Measurements from ENCODE around the gene PLCL1. TPM values are rescaled to one million over a fixed set of nuclear protein-coding genes. Genes with fewer than 3 reads are reported as not detected.

PLCL1 gene
- total RNA-seq, 2 experiments from 2014 or later: 1.6 to 1.8 TPM

DNA sequence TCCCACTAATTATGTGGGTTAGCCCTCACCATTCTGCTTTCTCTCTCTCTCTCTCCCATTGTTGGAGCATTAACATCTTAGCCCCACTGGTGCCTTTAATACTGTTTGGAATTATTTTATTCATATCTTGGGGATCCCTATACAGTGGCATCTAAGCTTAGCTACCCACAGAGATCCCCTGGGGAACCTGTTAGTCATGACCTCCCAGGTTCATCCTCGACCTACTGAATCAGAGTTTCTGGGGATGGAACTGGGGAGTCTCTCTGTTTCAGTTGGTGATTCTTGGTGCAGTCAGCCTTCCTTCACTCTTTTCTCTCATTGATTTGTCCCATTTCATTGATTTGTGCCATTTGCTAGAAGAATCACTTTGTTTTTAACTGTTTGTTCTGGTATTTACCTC lies 137.3 kb downstream of the PLCL1 start:
- no peak overlapping the region for H3K27ac Mint-ChIP-seq
- H3K4me1 Mint-ChIP-seq: peaks cover 27% of the 10 kb centered on the region
- POLR2A ChIA-PET: interaction anchor here (0.7 kb wide), 1 partner anchor 11 kb away, joined by 4 read pairs; no protein-coding TSS in a partner anchor
- H3K36me3 Mint-ChIP-seq (ENCODE audit: low read depth): peaks cover 3% of the 10 kb centered on the region
- CTCF ChIA-PET: interaction anchor here (0.7 kb wide), 1 partner anchor 76 kb away, joined by 3 read pairs; no protein-coding TSS in a partner anchor
- no peak for DNase-seq
- no peaks in the 10 kb centered on the region for H3K9me3 Mint-ChIP-seq
- H3K27me3 Mint-ChIP-seq: no peaks in the 10 kb centered on the region
- no peak overlapping the region for H3K4me3 Mint-ChIP-seq

DNA sequence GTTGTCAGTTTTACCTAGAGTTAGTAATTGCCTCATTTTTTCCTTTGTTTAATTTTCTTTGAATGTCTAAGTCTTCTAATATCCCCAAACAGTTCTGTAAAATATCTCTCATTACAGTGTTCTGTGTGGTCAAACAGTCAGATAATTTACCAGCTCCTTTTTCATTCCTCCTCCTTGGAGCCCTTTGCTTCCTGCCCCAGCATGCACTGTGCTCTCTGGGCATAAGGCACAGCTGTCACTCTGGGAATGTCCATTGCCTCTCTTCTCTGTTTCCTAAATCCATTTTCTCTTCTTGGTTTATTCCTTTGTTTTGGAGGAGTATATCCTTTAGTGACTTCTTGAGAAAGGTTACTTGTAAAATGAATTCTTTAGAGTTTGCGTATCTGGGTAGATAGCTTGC lies 139.3 kb downstream of the PLCL1 start:
- H3K27ac Mint-ChIP-seq: no peak overlapping the region

DNA sequence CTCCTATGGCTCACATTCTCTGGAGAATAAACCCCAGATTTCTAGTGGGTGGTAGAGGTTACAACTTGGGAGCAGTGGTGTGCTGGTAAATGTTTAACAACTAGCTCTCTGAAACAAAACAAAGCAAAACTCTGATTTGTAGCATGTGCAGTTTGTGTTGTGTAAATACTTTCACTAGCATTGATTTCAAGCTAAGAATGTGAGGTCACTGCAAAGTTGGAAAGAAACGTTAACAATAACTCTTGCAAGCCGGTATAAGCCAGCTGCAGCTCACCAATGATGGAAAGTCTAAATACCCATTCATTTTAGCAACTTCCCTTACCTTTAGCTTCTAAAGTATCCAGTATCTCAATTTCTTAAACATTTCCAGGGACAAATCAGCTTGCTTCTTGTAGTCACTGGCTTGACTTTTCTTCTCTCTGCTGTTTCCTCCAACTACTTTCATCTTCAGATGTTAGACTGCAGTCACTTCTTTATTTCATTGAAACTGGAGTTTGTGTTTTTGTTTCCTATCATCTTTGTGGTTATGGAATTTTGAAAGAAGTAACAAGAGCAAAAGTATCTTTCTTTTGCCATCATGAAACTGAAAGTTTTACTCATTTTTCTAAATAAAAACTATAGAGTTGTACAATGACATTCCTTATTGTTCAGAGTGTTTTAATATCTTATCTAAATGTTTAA lies 140.2 kb downstream of the PLCL1 start:
- H3K36me3 Mint-ChIP-seq (ENCODE audit: low read depth): peaks cover 5% of the 10 kb centered on the region

More for the DNA sequence above, 139.3 kb downstream of the PLCL1 start:
- CTCF ChIA-PET: interaction anchor here (1.9 kb wide), 1 partner anchor 11 kb away, joined by 6 read pairs; no protein-coding TSS in a partner anchor
- no peak overlapping the region for H3K4me3 Mint-ChIP-seq
- POLR2A ChIA-PET: no interaction called here
- peaks cover 5% of the 10 kb centered on the region for H3K36me3 Mint-ChIP-seq (ENCODE audit: low read depth)
- no peaks in the 10 kb centered on the region for H3K9me3 Mint-ChIP-seq
- no peaks in the 10 kb centered on the region for H3K27me3 Mint-ChIP-seq
- no peak for DNase-seq
- H3K4me1 Mint-ChIP-seq: peaks cover 26% of the 10 kb centered on the region

DNA sequence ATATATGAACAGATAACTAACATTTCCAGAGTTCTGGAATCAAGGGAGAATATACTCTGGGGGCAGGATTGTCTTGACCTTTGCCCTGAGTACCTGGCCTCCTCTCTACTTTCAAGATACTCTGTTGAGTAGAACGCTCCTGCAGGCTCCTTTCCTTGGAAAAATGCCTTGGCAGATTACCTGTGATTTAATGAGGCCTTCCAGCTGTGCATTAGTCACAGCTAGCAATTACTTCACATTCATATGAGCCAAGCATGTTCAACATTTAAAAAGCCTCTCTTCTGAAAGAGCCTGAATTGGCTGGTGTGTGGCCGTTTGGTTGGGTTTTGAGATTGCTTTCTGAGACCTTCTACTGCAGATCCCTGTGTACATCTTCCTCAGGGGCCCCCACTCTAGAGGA lies 142.2 kb downstream of the PLCL1 start:
- Mint-ChIP-seq H3K27ac (no peak overlapping the region), H3K4me1 (peaks cover 25% of the 10 kb centered on the region), H3K27me3 (no peaks in the 10 kb centered on the region), H3K9me3 (no peaks in the 10 kb centered on the region), H3K4me3 (no peak overlapping the region), H3K36me3 (ENCODE audit: low read depth) (peaks cover 5% of the 10 kb centered on the region)
- no peak for DNase-seq
- ChIA-PET POLR2A (no interaction called here), CTCF (interaction anchor here (1.0 kb wide), 1 partner anchor 65 kb away, joined by 3 read pairs; no protein-coding TSS in a partner anchor)

More for the DNA sequence above, 140.2 kb downstream of the PLCL1 start:
- CTCF ChIA-PET: interaction anchor here (1.9 kb wide), 1 partner anchor 10 kb away, joined by 6 read pairs; no protein-coding TSS in a partner anchor
- Mint-ChIP-seq H3K27me3 (no peaks in the 10 kb centered on the region), H3K4me1 (peaks cover 25% of the 10 kb centered on the region), H3K27ac (no peak overlapping the region), H3K4me3 (no peak overlapping the region), H3K9me3 (no peaks in the 10 kb centered on the region)
- no peak for DNase-seq
- POLR2A ChIA-PET: no interaction called here

DNA sequence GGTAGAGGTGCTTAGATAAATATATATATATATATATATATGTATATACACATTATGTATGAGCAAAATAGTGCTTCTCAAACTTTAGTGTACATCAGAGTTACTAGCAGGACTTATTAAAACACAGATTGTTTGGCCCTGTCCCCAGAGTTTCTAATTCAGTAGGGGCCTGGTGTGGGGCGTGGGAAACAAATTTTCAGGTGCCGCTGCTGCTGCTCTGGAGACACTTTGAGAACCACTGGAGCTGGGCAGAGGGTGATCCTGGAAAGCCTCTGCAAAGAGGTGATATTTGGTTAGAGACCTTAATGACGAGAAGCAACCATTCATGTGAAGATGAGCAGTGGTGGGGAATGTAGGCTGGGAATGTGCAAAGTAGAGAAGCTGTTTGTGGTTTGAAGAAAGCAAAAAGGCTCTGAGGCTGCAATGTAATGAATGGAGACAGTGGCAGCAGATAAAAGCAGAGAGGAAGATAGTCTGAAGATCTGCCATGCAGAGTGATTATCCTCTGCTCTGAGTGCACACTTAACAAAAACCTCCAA lies 142.9 kb downstream of the PLCL1 start:
- no peak for DNase-seq
- Mint-ChIP-seq H3K36me3 (ENCODE audit: low read depth) (peaks cover 5% of the 10 kb centered on the region), H3K9me3 (peaks cover 3% of the 10 kb centered on the region), H3K27me3 (no peaks in the 10 kb centered on the region), H3K4me3 (no peak overlapping the region), H3K27ac (no peak overlapping the region), H3K4me1 (peaks cover 21% of the 10 kb centered on the region)
- ChIA-PET POLR2A (no interaction called here), CTCF (interaction anchor here (1.0 kb wide), 1 partner anchor 66 kb away, joined by 3 read pairs; no protein-coding TSS in a partner anchor)

DNA sequence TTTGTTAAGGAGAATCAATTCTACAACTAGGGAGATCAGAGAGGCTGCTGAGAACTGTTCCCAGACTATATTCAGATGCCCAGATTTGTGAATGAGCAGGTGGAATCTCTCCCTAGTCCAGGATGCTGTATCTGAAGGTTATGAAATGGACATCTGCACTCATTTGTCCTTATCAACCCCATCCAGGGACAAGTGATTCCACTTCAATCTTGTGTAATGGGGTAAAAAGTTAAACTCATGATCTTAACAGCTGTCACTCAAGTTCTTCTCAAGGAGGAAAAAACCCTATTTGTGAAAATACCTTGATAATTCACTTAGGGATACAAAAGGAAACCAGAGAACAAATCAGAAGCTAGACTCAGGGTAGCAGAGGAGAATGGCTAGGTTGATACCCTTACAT lies 144.8 kb downstream of the PLCL1 start:
- ChIA-PET POLR2A (no interaction called here), CTCF (no interaction called here)
- H3K27me3 Mint-ChIP-seq: no peaks in the 10 kb centered on the region

DNA sequence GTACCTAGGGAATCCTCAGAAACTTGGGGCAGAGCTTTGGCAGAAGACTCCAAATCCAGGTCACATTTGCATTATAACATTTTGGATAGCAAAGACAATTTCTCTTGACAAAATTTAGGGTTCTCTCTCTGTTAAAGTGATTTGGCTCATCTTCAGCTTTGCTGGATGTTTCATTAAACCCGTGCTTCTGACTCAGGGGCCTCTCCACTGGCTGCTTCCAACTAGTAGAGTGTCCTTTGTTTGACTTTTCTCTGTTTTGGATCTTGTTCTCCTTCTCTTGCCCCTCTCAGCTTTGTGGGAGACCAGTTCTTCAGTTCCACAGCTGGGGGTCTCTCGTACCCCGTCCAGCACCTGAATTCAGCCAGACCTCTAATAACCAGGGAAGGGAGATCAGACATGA lies 145.6 kb downstream of the PLCL1 start:
- H3K4me1 Mint-ChIP-seq: peaks cover 19% of the 10 kb centered on the region
- DNase-seq: no peak
- no peak overlapping the region for H3K27ac Mint-ChIP-seq
- H3K9me3 Mint-ChIP-seq: peaks cover 9% of the 10 kb centered on the region
- CTCF ChIA-PET: no interaction called here
- POLR2A ChIA-PET: no interaction called here
- H3K4me3 Mint-ChIP-seq: no peak overlapping the region
- H3K36me3 Mint-ChIP-seq (ENCODE audit: low read depth): peaks cover 2% of the 10 kb centered on the region
- H3K27me3 Mint-ChIP-seq: no peaks in the 10 kb centered on the region

More for the DNA sequence above, 144.8 kb downstream of the PLCL1 start:
- Mint-ChIP-seq H3K27ac (no peak overlapping the region), H3K9me3 (peaks cover 9% of the 10 kb centered on the region), H3K4me1 (peaks cover 20% of the 10 kb centered on the region), H3K4me3 (no peak overlapping the region), H3K36me3 (ENCODE audit: low read depth) (peaks cover 2% of the 10 kb centered on the region)
- DNase-seq: no peak

DNA sequence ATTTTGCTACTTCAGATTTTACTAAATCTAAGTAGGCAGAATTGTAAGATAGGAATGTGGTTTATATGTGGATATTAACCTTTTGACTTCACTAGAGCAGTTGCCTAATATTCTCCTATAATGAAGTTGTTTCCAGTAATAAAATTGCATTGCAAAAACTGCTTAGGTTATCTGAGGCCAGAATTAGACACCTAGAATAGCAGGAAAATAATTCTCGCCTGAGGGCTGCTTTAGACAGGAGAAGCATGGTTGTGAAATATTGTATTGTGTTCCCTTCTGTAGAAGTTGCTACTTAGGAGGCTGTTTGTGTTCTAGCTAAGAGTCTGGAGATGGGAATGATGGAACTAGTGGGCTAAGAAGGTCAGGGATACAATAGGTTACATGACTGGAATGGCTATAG lies 146.3 kb downstream of the PLCL1 start:
- DNase-seq: no peak
- no peak overlapping the region for H3K4me3 Mint-ChIP-seq
- no peaks in the 10 kb centered on the region for H3K27me3 Mint-ChIP-seq
- peaks cover 11% of the 10 kb centered on the region for H3K9me3 Mint-ChIP-seq
- peaks cover 2% of the 10 kb centered on the region for H3K36me3 Mint-ChIP-seq (ENCODE audit: low read depth)
- POLR2A ChIA-PET: no interaction called here
- H3K27ac Mint-ChIP-seq: no peak overlapping the region
- H3K4me1 Mint-ChIP-seq: peaks cover 19% of the 10 kb centered on the region
- CTCF ChIA-PET: no interaction called here

DNA sequence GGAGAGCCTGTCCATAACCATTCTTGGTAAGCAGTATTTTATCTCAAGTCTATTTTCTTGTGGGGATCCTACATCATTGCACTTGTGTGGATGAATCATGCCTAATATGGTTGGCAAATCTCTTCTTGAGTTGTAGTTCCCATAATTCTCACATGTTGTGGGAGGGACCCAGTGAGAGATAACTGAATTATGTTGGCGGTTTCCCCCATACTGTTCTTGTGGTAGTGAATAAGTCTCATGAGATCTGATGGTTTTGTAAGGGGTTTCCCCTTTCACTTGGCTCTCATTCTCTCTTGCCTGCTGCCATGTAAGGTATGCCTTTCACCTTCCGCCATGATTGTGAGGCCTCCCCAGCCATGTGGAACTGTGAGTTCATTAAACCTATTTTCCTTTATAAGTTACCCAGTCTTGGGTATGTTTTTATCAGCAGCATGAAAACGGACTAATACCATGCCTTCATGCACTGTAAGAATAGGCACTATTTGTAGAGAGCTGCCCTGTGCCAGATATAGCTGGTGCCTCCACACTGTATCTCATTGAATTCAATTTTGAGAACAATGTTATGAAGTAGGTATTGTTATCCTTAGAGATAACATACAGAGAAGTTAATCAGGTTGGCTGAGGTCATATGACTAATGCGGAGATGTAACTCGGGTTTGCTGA lies 148.3 kb downstream of the PLCL1 start:
- Mint-ChIP-seq H3K9me3 (peaks cover 16% of the 10 kb centered on the region), H3K27me3 (no peaks in the 10 kb centered on the region), H3K4me3 (no peak overlapping the region), H3K36me3 (ENCODE audit: low read depth) (peaks cover 2% of the 10 kb centered on the region), H3K4me1 (peaks cover 17% of the 10 kb centered on the region), H3K27ac (no peak overlapping the region)
- ChIA-PET POLR2A (interaction anchor here (0.6 kb wide), 1 partner anchor 11 kb away, joined by 4 read pairs; no protein-coding TSS in a partner anchor), CTCF (no interaction called here)
- no peak for DNase-seq

DNA sequence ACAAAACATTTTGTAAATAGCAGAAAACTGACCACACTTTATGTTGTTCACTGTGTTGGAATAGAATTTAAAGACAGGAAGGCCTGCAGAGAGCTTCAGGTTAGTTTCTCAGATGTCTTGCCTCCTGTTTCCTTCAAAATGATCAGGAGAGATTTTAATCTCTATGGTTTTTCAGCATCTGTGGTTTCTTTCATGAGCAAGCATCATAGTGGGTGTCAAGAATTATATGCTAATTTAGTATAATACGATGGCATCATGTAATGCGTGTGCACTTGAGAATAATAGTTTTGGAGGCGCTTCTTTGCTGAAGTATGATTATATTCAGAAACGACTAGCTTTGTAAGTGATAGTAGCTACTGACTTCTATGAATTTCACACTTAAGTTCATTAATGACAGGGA lies 149.9 kb downstream of the PLCL1 start:
- peaks cover 17% of the 10 kb centered on the region for H3K4me1 Mint-ChIP-seq
- H3K36me3 Mint-ChIP-seq (ENCODE audit: low read depth): no peaks in the 10 kb centered on the region
- H3K4me3 Mint-ChIP-seq: no peak overlapping the region
- no peak overlapping the region for H3K27ac Mint-ChIP-seq
- H3K27me3 Mint-ChIP-seq: no peaks in the 10 kb centered on the region
- POLR2A ChIA-PET: no interaction called here
- CTCF ChIA-PET: interaction anchor here (0.5 to 1.8 kb wide), 5 partner anchors 9 to 168 kb away, joined by 3 to 6 read pairs (median 3); no protein-coding TSS in a partner anchor
- H3K9me3 Mint-ChIP-seq: peaks cover 16% of the 10 kb centered on the region
- DNase-seq: no peak

DNA sequence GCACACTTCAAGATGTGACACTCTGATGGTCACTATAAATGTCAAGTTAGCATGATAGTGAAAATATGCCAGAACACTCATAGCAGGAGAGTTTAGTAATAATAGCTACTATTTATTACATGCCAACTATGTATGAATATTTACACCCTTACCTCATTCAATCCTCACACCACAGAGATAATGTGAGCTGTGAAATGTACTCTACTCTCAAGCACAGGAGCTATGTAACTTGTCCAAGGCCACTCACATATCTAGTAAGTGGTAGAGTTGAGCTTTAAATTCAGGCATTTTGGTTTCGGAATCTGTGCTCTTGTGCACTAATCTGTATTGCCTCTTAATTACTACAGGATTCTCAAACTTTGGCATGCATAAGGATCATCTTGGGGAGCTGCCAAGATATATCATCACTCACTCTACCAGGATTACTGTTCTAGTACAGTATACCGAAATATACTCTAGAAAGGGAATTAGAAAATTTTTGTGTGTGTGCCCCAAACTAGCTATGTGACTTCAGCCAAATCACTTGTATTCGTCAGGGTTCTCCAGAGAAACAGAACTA lies 154.3 kb downstream of the PLCL1 start:
- Mint-ChIP-seq H3K4me1 (peaks cover 12% of the 10 kb centered on the region), H3K27me3 (no peaks in the 10 kb centered on the region), H3K4me3 (no peak overlapping the region), H3K9me3 (peaks cover 7% of the 10 kb centered on the region), H3K27ac (no peak overlapping the region), H3K36me3 (ENCODE audit: low read depth) (no peaks in the 10 kb centered on the region)
- CTCF ChIA-PET: interaction anchor here (0.6 to 1.0 kb wide), 2 partner anchors 54 to 64 kb away, joined by 3 to 4 read pairs; no protein-coding TSS in a partner anchor
- POLR2A ChIA-PET: no interaction called here
- DNase-seq: no peak

DNA sequence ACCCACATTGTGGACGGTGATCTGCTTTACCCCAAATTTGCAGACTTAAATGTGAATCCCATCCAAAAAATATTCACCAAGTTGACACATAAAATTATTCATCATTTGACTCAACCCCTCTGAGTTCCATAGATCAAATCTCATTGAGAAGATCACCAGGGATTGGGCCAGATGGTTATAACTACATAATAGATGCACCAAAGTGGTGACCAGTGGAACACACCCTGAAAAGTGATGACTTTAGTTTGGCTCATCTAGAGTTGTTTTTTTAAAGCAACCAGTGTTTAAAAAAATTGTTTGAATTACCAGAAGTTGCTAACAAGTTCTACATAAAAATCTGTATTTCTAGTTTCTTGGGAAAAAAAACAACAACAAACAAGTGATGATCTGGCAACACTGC lies 155.0 kb downstream of the PLCL1 start:
- no peaks in the 10 kb centered on the region for H3K27me3 Mint-ChIP-seq
- POLR2A ChIA-PET: no interaction called here

DNA sequence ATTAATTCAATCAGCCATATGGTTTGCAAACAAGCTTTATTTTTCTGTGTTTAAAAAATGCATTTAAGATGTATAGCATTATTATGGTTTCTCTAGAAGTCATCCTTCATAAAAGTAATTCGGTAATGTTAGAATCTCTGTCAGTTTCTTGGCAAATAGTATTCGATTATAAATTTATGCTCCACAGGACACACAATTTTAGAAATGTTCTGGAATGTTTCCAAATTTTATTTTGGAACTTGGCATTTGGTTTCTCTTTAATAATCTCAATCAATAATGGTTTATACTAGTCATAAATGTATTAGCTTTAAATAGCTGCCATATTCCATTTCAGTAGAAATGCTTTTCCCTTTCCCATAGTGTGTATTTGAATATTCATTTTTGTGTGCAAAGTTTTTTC lies 156.4 kb downstream of the PLCL1 start:
- ChIA-PET CTCF (interaction anchor here (0.9 kb wide), 1 partner anchor 50 kb away, joined by 3 read pairs; no protein-coding TSS in a partner anchor), POLR2A (no interaction called here)
- no peak for DNase-seq
- Mint-ChIP-seq H3K4me1 (no peaks in the 10 kb centered on the region), H3K36me3 (ENCODE audit: low read depth) (peaks cover 10% of the 10 kb centered on the region), H3K4me3 (no peak overlapping the region), H3K9me3 (peaks cover 18% of the 10 kb centered on the region), H3K27ac (no peak overlapping the region), H3K27me3 (no peaks in the 10 kb centered on the region)

More for the DNA sequence above, 155.0 kb downstream of the PLCL1 start:
- CTCF ChIA-PET: no interaction called here
- peaks cover 8% of the 10 kb centered on the region for H3K9me3 Mint-ChIP-seq
- H3K36me3 Mint-ChIP-seq (ENCODE audit: low read depth): no peaks in the 10 kb centered on the region
- DNase-seq: no peak
- no peak overlapping the region for H3K4me3 Mint-ChIP-seq
- no peak overlapping the region for H3K27ac Mint-ChIP-seq
- H3K4me1 Mint-ChIP-seq: peaks cover 5% of the 10 kb centered on the region

All from activated CD4-positive, alpha-beta T cell treated with anti-CD3 and anti-CD28 coated beads, Interleukin-2, amount 10 ng/mL, durations not matched to agents 7 days and 5 days (primary cell).